RCC 7860 (cell line): ENCODE measurements around the gene OLFM2.

Experiments used
- DNase-seq: peaks from one replicate; pipeline ENCODE4 v3.0.0-alpha.2; 2015; ENCODE audit warnings: low spot score
- FAIRE-seq: peaks from 2 replicates; lab custom pipeline; 2012; peaks lifted over from hg19 to GRCh38; lab: Jason Lieb, UNC

Gene OLFM2

DNA sequence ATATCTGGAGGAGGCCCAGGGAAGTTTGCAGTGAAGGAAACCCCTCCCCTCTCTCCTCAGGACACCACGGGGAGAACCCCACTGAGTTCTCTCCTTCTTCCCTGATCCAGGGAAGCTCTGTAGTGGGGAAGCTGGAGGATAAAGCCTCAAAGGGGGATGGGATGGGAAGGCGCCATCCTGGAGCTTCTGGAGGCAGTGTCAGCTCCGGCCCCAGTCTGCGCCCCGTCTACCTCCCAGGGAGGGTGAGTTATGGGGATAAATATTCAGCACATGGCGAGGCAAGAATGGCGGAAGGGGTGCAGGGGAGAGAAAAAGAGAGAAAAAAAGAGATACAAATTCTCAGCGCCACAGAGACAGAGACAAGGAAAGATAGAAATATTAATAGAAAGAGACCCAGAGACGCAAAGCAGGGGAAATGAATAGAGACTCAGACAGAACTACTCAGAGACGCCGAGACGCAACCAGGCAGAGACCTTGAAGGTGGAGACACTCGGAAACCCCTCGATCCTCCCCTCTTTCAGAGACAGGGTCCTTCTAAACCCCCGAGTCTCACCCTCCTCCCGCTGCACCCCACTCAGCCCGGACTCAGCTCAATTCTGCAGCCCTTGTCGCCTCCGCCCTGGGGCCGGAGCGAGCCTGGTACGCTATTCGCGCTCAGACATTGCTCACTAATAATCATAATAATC is 23.6 kb downstream of the OLFM2 start:
- DNase-seq (no peak), FAIRE-seq (no peak)

DNA sequence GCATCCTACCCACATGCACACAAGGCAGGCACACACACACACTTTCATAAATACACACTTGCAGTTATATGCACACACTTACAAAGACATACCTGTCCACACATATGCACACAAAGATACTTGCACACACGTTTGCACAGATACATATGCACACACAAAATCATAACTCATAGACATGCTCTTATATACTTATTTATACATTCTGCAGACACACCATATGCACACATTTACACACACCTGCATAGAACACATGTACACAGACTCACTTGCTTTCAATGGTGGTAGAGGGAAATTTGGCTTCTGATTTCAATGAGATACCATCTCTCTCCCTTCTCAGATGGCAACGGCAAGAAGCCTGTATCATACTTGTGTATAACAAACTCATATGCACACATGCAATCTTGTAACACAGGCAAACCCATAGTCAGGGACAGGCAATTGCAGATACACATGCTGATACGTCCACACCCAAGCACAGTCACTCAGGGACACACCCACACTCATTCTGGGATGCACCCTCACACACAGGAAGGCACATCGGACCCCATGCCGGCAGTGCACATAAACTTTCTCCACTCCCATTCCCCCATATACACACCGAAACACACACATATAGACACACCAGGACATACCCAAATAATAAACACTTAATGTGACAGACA is 24.7 kb downstream of the OLFM2 start:
- FAIRE-seq (no peak), DNase-seq (no peak)

DNA sequence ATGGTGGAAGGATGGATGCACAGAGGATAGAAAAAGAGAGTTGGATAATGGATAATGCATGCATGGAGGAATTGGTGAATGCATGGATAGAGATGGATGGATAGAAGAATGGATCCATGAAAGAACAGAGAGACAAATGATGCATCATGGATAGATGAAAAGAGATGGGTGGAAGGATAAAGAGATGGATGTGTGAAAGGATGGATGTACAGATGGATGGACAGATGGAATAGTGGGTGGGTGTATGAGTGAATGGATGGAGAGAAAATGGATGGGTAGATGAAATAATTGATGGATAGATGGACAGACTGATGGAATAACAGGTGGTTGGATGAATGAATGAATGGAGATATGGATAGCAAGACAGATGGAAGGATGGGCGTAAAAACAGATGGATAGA is 25.7 kb downstream of the OLFM2 start:
- FAIRE-seq = no peak
- no peak for DNase-seq

DNA sequence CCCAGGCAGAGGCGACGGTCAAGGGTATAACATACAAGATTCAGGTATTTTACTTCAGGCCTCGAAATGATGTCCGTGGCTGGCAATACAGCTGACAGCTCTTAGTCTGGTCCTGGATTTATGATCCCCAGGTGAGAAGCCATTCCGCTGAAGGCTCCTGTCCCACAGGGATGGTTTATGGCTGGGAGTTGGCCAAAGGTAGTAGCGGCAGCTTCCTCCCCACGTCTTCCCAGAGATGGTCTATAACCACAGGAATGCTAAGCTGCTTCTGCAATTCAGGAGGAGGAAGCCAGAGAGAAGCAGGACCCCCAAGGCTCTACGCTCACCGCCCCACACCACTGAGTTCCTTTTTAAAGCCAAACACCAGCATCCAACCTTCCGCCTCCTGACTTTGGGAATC is 27.1 kb downstream of the OLFM2 start:
- no peak for FAIRE-seq
- no peak for DNase-seq

DNA sequence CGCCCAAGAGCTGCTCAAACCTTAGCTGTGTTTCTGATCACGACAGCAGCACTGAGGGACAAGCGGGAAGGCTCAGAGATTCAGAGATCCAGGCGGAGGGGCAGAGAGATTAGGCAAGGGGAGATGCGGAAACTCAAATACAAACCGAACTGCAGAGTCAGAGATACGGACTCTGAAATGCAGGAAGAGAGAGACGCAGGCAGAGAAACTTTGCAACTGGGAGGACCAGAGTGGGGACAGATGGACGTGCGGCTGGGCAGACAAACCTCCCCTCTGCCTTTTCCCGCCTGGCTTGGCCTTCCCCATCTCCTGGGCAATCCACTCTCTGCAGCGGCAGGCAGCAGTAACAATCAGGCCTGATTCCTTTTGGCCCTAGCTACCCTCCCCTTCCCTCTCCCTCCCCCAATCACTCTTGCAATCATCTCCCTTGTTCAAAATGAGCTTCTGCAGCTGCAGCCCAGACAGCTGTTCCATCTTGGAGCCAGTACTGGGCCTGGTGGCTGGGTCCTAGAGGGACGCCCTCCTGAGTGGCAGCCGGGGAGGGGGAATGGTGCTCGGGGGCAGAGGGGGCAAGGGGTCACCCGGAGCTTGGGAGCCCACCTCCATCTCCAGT is 29.7 kb downstream of the OLFM2 start:
- no peak for FAIRE-seq

DNA sequence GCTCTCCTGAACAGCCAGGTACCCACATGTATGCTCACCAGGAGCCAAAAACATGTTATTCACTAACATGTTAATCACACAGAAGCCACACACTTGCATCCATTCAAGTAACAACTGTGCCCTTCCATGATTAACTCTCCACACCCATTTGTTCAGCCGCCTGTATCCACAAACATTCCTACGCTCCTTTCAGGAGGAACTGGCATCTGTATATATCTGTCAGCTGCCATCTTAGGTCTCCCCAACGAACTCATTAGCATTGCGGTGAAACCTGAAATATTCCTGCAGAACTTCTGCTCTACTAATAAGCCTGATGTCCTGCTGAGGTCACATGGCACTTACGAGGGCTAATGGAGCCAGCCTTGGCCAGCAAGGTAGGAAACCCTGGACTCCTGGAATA is 33.0 kb downstream of the OLFM2 start:
- FAIRE-seq (no peak), DNase-seq (no peak)

More for the DNA sequence above, 29.7 kb downstream of the OLFM2 start:
- DNase-seq = no peak

DNA sequence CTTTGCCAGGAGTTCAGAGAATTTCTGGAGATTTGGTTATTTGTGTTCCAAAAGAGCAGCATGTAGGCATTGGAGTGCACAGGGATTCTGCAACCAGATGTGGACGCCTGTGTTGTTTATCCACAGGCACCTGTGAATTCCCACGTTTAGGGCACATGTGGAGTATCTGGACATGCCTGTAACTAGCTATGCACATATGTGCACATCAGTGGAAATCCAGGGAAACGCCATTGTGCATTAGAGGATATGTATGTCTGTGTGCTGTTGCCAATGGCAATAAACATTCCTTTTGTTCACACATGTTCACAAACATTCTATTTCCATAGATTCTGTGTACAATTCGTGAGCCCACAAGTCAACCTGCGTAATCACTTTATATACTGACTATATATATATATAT is 34.7 kb downstream of the OLFM2 start:
- DNase-seq (no peak), FAIRE-seq (no peak)

DNA sequence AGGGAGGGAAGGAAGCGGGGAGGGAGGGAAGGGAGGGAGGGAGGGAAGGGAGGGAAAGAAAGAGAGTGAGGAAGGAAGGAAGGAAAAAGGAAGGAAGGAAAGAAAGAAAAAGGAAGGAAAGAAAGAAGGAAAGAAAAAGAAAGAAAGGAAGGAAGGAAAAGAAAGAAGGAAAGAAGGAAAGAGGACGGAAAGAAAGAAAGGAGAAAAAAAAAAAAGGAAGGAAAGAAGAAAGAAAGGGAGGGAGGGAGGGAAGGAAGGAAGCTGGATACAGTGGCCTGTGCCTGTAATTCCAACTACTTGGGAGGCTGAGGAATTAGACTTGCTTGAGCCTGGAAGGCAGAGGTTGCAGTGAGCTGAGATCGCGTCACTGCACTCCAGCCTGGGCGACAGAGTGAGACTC is 35.3 kb downstream of the OLFM2 start:
- FAIRE-seq = no peak
- DNase-seq = no peak

DNA sequence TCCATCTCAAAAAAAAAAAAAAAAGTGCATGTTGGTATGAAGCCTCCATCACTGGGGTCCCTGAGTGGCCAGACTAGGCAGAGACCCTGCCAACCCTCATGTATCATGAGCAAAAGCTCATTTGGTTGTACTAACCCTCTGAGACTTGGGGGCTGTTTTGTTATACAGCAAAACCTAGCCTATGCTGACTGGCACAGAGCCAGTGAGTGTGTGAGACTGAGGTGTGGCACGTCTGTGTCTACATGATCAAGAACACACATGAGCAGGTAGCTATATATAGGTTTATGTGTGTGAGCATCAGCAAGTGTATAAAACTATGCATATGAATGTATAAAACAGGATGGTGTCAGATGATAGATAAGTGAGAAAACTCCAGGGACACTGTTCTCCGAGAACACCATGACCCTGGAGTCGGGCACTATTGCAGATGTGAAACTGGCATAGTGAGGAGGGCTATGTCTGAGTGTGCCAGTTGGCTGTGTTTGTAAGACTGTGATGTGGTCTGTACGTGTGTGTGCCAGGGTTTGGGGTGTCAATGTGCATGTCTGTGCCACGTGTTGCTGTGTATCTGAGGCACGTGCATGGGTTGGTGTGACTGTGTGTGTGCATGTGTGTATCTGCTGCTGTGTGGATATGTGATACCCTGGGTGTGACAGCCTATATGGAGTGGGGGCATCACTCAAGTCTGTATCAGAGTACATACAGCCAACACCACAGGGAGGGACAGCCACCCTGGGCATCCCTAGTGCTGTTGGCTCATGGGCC is 44.5 kb downstream of the OLFM2 start:
- DNase-seq = no peak
- FAIRE-seq = no peak

DNA sequence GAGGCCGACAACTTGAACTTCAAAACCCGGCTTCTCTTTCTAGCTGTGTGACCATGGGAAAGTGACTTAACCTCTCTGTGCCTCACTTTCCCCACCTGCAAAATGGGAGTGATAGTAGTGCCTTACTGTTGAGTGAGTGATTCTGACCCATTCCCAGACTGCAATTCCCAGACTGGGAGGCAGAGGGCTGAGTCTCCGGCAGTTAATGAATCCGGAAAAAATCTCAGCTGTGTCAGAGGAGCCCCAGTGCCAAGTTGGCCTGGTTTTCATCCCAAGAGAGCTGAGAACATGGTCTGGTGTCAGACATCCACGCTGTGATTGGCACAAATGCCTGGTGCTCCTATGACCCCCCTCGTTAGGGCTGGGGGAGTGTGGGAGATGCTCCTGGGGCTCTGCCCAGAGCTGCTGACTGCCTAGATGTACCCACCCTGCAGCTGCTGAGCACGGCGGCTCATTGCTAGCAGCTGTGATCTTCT is 51.2 kb downstream of the OLFM2 start:
- FAIRE-seq (no peak), DNase-seq (no peak)

DNA sequence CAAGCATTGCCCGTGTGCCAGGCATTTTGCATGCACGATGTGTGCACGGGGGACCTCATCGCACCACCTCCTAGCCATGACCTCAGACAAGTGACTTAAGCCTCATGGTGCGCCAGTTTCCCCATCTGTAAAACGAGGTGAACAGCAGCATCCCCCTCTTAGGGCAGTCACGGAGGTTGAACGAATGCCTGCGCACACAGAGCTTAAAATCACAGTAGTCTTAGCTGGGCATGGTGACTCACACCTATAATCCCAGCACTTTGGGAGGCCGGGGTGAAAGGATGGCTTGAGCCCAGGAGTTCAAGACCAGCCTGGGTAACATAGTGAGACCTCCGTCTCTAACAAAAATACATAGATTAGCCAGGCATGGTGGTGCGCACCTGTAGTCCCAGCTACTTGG is 52.6 kb downstream of the OLFM2 start:
- FAIRE-seq (no peak), DNase-seq (no peak)

DNA sequence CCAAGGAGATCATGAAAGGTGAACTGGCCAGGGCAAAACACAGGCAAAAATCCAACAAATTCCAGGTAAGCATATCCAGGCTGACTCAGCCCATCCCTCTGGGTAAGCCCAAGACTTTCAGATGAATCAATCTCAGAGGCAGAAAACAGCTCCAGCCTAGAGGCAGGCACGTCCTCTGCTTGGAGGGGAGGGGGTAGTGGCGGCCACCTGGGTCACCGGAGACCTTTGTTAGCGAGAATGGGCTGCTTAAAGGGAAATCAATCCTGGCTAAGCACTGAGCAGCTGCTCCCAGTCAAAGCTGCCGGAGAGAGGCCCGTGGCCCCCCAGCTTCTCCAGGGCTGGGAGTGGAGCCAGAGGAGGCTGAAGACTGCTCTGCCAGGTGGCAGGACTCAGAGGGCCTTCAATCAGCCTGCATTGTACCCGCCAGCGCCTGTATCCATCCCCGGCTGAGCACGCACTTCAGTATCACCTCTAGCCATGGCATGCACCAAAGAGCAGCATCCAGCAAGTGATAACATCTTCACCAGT is 53.0 kb downstream of the OLFM2 start:
- DNase-seq (no peak), FAIRE-seq (no peak)

DNA sequence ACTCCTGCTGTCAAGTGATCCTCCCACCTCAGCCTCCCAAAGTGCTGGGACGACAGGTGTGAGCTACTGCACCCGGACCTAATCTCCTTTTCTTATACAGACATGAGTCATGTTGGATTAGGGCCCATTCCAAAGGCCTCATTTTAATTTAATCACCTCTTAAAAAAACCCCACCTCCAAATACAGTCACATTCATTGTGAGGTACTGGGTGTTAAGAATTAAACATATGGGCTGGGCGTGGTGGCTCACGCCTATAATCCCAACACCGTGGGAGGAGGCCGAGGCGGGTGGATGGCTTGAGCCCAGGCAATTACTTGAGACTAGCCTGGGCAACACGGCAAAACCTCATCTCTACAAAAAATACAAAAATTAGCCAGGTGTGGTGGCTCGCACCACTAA is 54.6 kb downstream of the OLFM2 start:
- no peak for FAIRE-seq

DNA sequence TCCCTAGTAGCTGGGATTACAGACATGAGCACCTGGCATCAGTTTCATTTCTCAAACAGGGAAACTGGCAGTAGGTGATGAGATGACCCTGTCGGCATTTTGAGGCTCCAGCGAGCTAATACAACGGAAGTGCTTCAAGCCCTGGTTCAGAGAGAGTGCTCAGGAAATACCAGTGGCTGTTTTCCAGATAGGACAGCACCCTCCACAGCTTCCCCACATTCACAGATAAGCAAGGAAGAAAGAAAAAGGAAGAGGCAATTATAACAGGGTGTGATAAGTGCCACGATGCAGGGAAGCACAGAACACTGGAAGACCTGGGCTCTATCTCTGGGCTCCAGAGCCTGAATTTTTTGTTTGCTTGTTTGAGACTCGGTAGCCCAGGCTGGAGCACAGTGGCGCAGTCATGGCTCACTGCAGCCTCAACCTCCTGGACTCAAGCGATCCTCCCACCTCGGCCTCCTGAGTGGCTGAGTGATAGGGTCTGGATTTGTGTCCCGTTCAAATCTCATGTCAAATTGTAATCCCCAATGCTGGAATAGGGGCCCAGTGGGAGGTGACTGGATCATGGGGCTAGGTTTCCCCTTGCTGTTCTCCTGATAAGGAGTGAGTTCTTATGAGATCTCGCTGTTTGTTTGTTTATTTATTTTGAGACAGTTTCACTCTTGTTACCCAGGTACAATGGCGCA is 57.7 kb downstream of the OLFM2 start:
- DNase-seq (no peak), FAIRE-seq (no peak)

More for the DNA sequence above, 54.6 kb downstream of the OLFM2 start:
- DNase-seq = no peak

DNA sequence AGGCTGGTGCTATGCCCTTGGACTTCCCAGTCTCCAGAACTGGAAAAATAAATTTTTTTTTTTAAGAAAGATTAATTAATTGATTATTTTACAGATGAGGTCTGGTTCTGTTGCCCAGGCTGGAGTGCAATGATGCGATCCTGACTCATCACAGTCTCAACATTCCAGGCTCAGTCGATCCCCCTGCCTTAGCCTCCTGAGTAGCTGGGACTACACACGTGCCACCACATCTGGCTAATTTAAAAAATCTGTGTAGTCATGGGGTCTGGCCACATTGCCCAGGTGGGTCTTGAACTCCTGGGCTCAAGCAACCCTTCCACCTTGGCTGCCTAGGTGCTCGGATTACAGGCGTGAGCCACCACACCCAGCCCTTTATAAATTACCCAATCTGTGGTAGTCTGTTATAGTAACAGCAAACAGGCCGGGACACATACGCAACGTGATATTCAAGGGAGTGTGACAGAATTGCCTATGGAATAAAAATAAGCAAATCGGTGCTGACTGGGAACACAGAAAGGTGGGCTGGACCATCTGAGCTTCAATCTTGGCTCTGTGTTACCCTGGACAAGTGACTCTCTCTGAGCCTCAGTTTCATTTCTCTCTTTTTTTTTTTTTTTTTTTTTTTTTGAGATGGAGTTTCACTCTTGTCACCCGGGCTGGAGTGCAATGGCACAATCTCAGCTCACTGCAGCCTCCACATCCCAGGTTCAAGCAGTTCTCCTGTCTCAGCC is 58.4 kb downstream of the OLFM2 start:
- FAIRE-seq (no peak), DNase-seq (peak; percentile 23)

DNA sequence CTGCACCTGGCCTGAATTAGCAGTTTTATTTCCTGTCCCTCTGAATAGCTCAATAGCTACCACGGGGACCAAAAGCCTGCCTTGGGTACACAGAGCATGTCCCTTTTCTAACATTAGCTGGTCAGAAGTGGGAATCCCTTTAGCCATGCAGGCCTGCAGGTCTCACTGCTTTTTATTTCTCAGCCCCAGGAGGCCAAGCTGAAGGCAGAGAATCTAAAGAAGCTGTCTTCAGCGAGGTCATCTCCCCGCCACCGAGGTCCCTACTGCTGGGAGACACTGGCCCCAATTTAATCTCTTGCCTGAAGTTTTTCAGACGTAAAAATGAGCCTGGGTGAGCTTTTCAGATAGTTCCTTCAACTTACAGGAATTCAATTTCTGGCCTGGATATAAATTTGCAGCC is 60.5 kb downstream of the OLFM2 start:
- no peak for FAIRE-seq
- DNase-seq = no peak

DNA sequence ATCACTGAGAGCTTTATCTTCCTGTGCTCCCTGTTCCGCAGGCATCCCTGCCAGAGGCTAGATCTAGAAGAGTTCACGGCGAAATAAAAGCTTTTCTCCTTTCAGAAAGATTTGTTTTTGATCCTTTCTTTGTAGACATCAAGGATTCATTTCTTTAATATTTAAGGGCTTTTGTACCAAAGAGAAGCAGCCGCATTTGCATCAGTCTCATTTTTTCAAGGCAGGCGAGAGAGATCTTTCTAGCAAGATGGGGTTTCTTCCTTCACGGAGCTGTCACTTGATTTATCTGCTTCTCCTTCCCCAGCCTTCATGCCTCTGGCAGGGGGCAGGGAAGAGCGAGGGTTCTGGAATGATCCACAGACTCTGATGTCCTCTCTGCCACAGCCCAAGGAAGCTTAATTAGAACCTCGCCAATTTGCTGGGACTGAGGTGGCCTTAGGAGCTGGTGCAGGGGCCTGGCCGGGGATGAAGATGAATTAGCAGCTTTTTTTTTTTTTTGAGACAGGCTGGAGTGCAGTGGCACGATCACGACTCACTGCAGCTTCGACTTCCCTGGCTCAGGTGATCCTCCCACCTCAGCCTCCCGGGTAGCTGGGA is 61.2 kb downstream of the OLFM2 start:
- no peak for DNase-seq
- FAIRE-seq = no peak

DNA sequence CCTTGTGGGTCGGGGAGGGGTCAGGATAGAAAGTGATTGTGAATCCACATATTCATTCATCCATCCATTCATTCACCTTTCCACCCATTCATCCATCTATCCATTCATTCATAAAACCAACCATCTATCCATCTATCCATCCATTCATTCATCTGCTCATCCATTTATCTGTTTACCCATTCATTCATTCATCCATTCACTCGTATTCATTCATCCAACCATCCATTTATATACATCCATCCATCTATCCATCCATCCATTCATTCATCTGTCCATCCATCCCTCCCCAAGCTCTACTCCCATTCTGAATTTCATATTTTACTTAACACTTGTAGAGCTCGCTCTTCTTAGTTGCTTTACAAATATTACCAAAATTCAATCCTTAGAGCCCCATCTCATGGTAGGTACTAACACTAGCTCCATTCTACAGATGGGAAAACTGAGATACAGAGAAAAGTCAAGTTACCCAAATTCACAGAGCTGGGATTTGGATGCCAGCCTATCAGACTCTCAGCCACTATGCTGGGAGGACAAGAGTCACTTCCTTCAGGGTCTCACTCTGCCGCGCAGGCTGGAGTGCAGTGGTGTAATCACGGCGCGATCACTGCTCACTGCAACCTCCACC is 63.6 kb downstream of the OLFM2 start:
- FAIRE-seq (no peak), DNase-seq (no peak)
